GM19324 (cell line): Measurements from ENCODE around the gene ZNF513.
A peak's percentile ranks its signal among the peaks of the same experiment; 100 is the strongest.
"Not testable (repeated sequence)": the region's sequence is repeated elsewhere in the genome, so short reads cannot be mapped to it uniquely, and the experiment has no call there.

ENCODE experiments used
- ATAC-seq: cut with Tn5 transposase; IDR thresholded peaks from one replicate; pipeline ENCODE4 v1.9.1; 2021; ENCODE audit warnings: mild to moderate bottlenecking, moderate library complexity; ENCODE audit not compliant: unreplicated experiment, low FRiP score

Gene ZNF513

GRCh38 chr2:27362678-27363420 lies 17.7 kb downstream of the ZNF513 start:
- no peak for ATAC-seq

DNA sequence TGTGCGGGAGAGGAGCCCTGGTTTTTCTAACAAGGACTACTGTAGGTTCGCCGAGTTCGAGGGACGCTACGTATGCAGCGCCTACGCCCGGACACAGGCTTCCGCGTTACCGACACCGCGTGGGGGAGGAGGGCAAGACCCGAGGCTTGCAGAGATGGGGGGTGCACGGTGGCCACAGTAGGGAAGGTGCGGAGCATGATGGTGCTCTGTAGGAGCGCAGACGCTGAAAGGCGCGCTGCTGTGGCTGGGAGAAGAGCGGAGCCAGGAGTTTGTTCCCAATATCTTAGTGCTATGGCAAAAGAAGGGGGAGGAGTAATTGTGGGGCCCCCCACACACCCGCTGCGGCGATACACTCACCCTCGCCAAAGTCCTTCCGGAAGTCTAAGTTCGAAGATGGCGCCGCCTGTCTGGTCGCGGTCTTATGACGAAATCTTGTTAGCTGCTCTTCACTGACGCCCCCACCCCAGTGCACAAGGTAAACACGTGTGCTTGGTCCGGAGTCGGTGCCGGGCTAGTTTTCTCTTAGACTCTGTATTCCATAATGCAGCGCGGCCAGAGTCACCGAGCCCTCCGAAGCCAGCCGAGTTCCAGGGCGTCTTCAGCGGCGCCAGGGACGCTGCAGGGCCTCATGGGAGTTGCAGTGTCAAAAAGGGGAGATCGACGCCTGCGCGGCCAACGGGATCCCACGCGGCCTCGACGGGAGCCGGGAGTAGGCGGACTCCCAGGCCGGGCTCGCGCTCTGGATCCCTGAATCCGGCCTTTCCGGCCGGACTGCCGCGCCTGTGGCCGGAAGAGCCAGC lies 24.0 kb downstream of the ZNF513 start, which contains the start of gene GTF3C2:
Gene GTF3C2 (minus strand): TSS at position 383 of the 800 bp plus-strand sequence. CDS start 13,210 bp downstream, outside the sequence.
- peak; percentile 89 for ATAC-seq

- peak; percentile 20 for ATAC-seq
Observed at GRCh38 chr2:27356056-27356381, 24.5 kb downstream of the ZNF513 start.

DNA sequence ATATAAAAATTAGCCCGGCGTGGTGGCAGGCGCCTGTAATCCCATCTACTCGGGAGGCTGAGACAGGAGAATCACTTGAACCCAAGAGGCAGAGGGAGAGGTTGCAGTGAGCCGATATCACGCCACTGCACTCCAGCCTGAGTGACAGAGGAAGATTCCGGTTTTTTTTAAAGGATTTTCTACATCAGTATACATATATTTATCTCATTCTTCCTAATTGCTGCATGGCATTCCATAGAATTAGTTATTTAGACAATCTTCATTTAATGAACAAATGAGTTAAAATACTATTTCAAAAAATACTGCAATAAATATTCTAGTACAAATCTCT lies 26.0 kb downstream of the ZNF513 start:
- no peak for ATAC-seq

- no peak for ATAC-seq
Observed at GRCh38 chr2:27353762-27354596, 26.6 kb downstream of the ZNF513 start.

DNA sequence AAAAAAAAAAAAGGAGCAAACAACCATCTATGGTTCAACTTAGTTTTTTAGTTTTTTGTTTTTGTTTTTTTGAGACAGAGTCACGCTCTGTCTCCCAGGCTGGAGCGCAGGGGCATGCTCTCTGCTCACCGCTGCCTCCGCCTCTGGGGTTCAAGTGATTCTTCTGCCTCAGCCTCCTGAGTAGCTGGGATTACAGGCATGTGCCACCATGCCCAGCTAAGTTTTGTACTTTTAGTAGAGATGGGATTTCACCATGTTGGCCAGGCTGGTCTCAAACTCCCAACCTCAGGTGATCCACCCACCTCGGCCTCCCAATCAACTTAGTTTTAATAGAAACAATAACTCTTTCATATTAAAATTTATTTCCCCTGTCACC lies 27.2 kb downstream of the ZNF513 start:
- not testable (repeated sequence) for ATAC-seq

- ATAC-seq = no peak
Observed at GRCh38 chr2:27351802-27352598, 28.5 kb downstream of the ZNF513 start.

DNA sequence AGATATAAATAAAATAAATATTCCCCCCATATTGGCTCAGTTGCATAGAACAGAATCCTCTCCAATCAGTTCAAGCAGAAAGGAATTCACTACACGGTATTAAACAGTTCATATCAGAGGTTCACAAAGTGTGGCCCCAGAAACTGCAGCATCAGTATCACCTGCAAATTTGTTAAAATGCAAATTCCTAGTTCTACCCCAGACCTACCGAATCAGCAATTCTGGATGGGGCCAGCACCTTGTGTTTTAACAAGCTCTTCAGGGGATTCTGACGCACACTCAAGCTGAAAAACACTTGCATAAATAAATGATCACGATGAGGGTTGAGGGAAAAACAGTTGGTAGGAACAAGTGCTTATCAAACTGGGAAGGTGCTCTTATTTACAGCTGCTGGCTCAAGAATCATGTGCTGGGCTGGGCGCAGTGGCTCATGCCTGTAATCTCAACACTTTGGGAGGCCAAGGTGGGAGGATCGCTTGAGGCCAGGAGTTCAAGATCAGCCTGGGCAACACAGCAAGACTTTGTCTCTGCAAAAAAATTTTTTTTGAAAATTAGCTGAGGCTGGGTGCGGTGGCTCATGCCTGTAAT lies 30.3 kb downstream of the ZNF513 start:
- ATAC-seq = no peak

GRCh38 chr2:27347641-27348040 lies 32.9 kb downstream of the ZNF513 start:
- no peak for ATAC-seq

DNA sequence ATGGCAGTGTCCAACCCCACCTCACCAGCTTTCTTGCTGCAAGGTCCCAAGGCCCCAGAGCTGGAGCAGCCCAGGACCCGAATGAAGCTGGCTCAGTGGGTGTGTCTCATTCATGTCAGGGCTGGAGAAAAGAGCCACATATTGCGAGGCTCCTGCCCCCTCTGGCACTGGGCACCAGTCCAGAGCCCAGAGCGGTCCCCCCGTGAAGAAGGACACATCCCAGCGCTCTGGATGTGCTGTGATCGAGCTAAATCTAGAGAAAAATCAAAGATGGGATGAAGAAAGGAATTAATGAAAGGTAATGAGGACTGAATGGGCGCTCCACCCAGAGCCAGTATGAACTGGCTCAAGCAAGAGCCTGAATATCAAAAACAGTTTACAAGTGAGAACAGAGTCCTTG lies 44.4 kb downstream of the ZNF513 start:
- no peak for ATAC-seq

DNA sequence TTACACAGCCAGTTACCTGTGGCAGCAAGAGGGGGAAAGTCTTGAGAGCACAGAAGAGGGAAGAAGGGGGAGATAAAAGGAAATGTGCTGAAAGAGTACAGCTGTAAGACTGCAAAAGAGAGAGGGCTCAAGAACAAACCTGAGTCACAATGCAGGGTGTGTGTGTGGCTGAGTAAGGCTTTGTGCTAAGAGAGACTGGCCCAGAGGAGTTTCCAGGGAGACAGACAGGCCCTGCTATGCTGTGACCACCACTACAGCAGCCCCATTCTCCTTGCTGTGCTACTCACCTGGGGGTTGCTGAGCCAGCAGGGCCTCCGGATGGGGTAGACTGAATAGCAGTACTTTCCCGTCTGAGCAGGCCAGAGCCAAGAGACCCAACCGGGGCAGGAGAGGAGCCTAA lies 45.2 kb downstream of the ZNF513 start:
- ATAC-seq = no peak
